Measurements from ENCODE around the gene BASP1. TPM values are rescaled to one million over a fixed set of nuclear protein-coding genes. Genes with fewer than 3 reads are reported as not detected.
A peak's percentile ranks its signal among the peaks of the same experiment; 100 is the strongest.

The BASP1 gene
- total RNA-seq, 1 donor from 2014 or later: 158 TPM

DNA sequence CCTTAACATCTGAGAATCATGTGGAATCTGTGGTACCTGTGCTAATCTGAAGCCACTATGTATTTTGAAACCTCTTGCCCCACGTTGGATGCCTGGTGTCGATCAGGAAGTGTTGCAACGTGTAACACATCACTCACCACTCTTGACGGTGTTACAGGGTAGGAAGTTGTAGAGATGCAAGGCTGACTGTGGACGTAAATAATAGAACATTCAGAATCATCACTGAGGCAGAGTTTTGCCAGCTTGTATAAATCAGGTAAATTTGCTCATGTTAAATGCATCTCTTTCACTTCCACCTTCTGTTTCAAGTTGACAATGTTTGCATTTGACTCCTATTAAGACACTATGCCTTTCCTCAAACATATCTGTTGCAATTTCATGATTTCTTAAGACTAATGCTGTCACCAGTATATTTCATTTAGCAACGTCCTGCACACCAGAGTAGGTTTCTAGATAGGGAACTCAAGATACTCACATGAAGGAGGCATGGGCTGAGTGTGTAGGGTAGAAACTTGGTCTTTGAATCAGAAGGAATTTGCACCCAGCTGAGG is 38.1 kb downstream of the BASP1 start:
- Histone ChIP-seq H3K4me2 (no peak overlapping the region), H3K9me3 (ENCODE audit: low read depth) (no peaks in the 10 kb centered on the region), H4K20me1 (ENCODE audit: low read depth) (peaks cover 76% of the 10 kb centered on the region), H3K9ac (no peak overlapping the region), H3K79me2 (ENCODE audit: low read depth) (peaks cover 100% of the 10 kb centered on the region), H3K36me3 (peaks cover 7% of the 10 kb centered on the region), H3K4me3 (no peak overlapping the region), H3K27me3 (no peaks in the 10 kb centered on the region), H2AFZ (replicated peaks) (no peak overlapping the region), H3F3A (ENCODE audit: low read depth) (peaks cover 26% of the 10 kb centered on the region), H3K4me1 (peaks cover 16% of the 10 kb centered on the region), H3K27ac (peak overlapping the region; percentile 76)
- no peak overlapping the region for H3K27ac Mint-ChIP-seq
- no peaks in the 10 kb centered on the region for H3K4me1 Mint-ChIP-seq
- H3K4me3 Mint-ChIP-seq: no peak overlapping the region
- TF ChIP-seq, protein P1, sequence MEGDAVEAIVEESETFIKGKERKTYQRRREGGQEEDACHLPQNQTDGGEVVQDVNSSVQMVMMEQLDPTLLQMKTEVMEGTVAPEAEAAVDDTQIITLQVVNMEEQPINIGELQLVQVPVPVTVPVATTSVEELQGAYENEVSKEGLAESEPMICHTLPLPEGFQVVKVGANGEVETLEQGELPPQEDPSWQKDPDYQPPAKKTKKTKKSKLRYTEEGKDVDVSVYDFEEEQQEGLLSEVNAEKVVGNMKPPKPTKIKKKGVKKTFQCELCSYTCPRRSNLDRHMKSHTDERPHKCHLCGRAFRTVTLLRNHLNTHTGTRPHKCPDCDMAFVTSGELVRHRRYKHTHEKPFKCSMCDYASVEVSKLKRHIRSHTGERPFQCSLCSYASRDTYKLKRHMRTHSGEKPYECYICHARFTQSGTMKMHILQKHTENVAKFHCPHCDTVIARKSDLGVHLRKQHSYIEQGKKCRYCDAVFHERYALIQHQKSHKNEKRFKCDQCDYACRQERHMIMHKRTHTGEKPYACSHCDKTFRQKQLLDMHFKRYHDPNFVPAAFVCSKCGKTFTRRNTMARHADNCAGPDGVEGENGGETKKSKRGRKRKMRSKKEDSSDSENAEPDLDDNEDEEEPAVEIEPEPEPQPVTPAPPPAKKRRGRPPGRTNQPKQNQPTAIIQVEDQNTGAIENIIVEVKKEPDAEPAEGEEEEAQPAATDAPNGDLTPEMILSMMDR (IDR thresholded peaks at IDR 0.05): no peak
- TF ChIP-seq EZH2 (IDR thresholded peaks at IDR 0.05) (no peak), EZH2phosphoT487 (IDR thresholded peaks at IDR 0.05) (no peak)
- H3K27me3 Mint-ChIP-seq (ENCODE audit: insufficient read depth, low read depth): peaks cover 2% of the 10 kb centered on the region
- no peak for DNase-seq (ENCODE audit: low spot score)
- peaks cover 81% of the 10 kb centered on the region for H3K9me3 Mint-ChIP-seq
- H3K36me3 Mint-ChIP-seq: peaks cover 86% of the 10 kb centered on the region

DNA sequence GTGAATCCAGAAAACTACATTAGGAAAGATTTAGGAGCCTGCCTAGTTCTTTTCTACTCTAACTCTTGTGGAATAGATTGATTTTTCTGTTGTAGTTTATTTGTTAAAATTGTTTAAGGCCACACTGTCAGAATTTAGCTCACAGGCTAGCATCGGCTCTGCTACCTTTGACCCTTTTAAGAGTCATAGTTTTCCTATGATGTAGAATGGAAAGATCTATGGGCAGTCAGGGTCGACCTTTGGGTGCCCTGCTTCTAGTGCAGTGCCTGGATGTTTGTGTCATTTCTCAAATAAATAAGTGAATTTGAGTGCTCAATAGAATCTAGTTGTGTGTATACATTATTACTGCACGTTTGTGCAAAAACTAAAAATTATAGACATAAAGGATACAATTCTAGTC is 38.7 kb downstream of the BASP1 start:
- no peak for DNase-seq (ENCODE audit: low spot score)
- Mint-ChIP-seq H3K9me3 (peaks cover 77% of the 10 kb centered on the region), H3K4me3 (no peak overlapping the region), H3K4me1 (no peaks in the 10 kb centered on the region), H3K36me3 (peaks cover 85% of the 10 kb centered on the region), H3K27me3 (ENCODE audit: insufficient read depth, low read depth) (peaks cover 2% of the 10 kb centered on the region), H3K27ac (no peak overlapping the region)
- Histone ChIP-seq H3K4me1 (peaks cover 16% of the 10 kb centered on the region), H3K4me3 (no peak overlapping the region), H3F3A (ENCODE audit: low read depth) (peaks cover 26% of the 10 kb centered on the region), H3K36me3 (peaks cover 7% of the 10 kb centered on the region), H3K79me2 (ENCODE audit: low read depth) (peaks cover 100% of the 10 kb centered on the region), H3K9ac (no peak overlapping the region), H3K27ac (peak overlapping the region; percentile 76), H3K9me3 (ENCODE audit: low read depth) (no peaks in the 10 kb centered on the region), H2AFZ (replicated peaks) (no peak overlapping the region), H3K4me2 (no peak overlapping the region), H3K27me3 (no peaks in the 10 kb centered on the region), H4K20me1 (ENCODE audit: low read depth) (peaks cover 76% of the 10 kb centered on the region)
- TF ChIP-seq EZH2phosphoT487 (IDR thresholded peaks at IDR 0.05) (no peak), EZH2 (IDR thresholded peaks at IDR 0.05) (no peak)
- TF ChIP-seq, protein P1 (IDR thresholded peaks at IDR 0.05): no peak

DNA sequence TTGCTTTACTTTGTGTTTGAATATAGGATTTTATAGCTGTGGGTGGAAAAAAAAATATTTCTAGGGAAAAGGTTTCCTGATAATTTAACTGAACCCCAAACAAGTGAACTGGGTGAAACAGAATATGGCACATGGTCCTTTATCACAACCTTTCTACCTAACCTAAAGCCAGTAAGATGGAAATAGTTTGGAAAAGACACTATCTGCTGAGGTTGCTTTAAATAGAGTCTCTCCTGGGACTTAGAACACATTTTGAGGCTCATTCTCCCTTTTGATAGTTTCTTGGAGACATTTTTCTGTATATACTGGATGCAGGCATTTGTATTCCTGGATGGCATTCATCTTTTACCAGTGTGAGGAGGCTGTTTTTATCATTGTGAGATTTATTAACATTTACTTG is 39.4 kb downstream of the BASP1 start:
- H3K79me2 ChIP-seq (ENCODE audit: low read depth): peaks cover 100% of the 10 kb centered on the region
- peaks cover 7% of the 10 kb centered on the region for H3K36me3 ChIP-seq
- H3K4me1 Mint-ChIP-seq: no peaks in the 10 kb centered on the region
- no peak overlapping the region for H3K4me3 Mint-ChIP-seq
- peaks cover 16% of the 10 kb centered on the region for H3K4me1 ChIP-seq
- peak overlapping the region; percentile 76 for H3K27ac ChIP-seq
- no peak for DNase-seq (ENCODE audit: low spot score)
- no peak overlapping the region for H3K4me3 ChIP-seq
- peaks cover 77% of the 10 kb centered on the region for H3K9me3 Mint-ChIP-seq
- H3K27me3 ChIP-seq: no peaks in the 10 kb centered on the region
- no peak overlapping the region for H3K4me2 ChIP-seq
- no peak overlapping the region for H3K9ac ChIP-seq
- H3F3A ChIP-seq (ENCODE audit: low read depth): peaks cover 26% of the 10 kb centered on the region
- peaks cover 2% of the 10 kb centered on the region for H3K27me3 Mint-ChIP-seq (ENCODE audit: insufficient read depth, low read depth)
- no peak for TF ChIP-seq EZH2 (IDR thresholded peaks at IDR 0.05)
- TF ChIP-seq EZH2phosphoT487 (IDR thresholded peaks at IDR 0.05): no peak
- TF ChIP-seq, protein P1 (IDR thresholded peaks at IDR 0.05): no peak
- no peak overlapping the region for H2AFZ ChIP-seq (replicated peaks)
- H3K36me3 Mint-ChIP-seq: peaks cover 85% of the 10 kb centered on the region
- no peaks in the 10 kb centered on the region for H3K9me3 ChIP-seq (ENCODE audit: low read depth)
- H4K20me1 ChIP-seq (ENCODE audit: low read depth): peaks cover 71% of the 10 kb centered on the region
- no peak overlapping the region for H3K27ac Mint-ChIP-seq
